OCI-LY1 (cell line): ENCODE data around the gene BTN3A1.

ENCODE experiments used
- EZH2 ChIP-seq: fragments of 200-600 bp; sonication (generic), shearing (Covaris generic); IDR thresholded peaks from 2 replicates; pipeline ENCODE4 v1.8.0; 2017; ENCODE audit warnings: borderline replicate concordance, mixed run types, mild to moderate bottlenecking, antibody characterized with exemption, low read length, moderate library complexity, mixed read lengths
- TF ChIP-seq, protein P1 (sequence below): fragments of 200-600 bp; sonication (generic), shearing (Covaris generic); IDR thresholded peaks from 2 replicates; pipeline ENCODE4 v1.5.1; 2017; ENCODE audit warnings: mild to moderate bottlenecking, antibody characterized with exemption, low read length, moderate library complexity, mixed read lengths

DNA sequence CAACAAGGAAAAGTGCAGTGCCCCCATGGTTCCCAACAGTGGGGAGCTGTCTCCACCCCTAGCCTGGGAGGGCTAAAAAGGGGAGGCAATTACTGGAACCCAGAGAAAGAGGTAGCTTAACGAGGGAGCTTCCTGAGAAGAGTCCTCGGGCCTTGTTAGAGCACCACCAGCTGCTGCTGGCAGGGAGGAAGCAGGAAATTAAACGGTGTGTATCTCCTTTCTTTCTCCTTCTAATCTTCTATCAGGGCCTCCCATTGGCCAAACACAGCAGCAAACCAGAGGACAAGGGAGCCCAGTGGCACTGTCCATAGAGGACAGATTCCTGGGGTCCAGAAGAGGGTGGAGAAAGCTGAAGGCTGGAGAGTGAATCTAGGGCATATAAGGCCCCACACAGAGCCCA, 26.8 kb upstream of the BTN3A1 start:
- TF ChIP-seq, protein P1, sequence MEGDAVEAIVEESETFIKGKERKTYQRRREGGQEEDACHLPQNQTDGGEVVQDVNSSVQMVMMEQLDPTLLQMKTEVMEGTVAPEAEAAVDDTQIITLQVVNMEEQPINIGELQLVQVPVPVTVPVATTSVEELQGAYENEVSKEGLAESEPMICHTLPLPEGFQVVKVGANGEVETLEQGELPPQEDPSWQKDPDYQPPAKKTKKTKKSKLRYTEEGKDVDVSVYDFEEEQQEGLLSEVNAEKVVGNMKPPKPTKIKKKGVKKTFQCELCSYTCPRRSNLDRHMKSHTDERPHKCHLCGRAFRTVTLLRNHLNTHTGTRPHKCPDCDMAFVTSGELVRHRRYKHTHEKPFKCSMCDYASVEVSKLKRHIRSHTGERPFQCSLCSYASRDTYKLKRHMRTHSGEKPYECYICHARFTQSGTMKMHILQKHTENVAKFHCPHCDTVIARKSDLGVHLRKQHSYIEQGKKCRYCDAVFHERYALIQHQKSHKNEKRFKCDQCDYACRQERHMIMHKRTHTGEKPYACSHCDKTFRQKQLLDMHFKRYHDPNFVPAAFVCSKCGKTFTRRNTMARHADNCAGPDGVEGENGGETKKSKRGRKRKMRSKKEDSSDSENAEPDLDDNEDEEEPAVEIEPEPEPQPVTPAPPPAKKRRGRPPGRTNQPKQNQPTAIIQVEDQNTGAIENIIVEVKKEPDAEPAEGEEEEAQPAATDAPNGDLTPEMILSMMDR, result no peak
- TF ChIP-seq EZH2, result no peak
